WTC11 (cell line): Measurements from ENCODE around the gene MRPL33. TPM values are rescaled to one million over a fixed set of nuclear protein-coding genes. Genes with fewer than 3 reads are reported as not detected.

Experiments used
- ATAC-seq: fragments of 200-7000 bp; cut with Tn5 transposase; 2 replicates; pipeline ENCODE4 v1.10.0; 2021; ENCODE audit warnings: mild to moderate bottlenecking, moderate library complexity
- CTCF ChIA-PET: fragments of 300-600 bp; sonication (Branson Sonifier 250); formaldehyde crosslinking; loops from one replicate; lab custom pipeline; 2021; ENCODE audit warnings: antibody characterized with exemption; lab: Charles Lee
- POLR2A ChIA-PET: fragments of 350-600 bp; sonication (Branson Sonifier 250); formaldehyde crosslinking; loops from one replicate; lab custom pipeline; 2021; ENCODE audit warnings: antibody characterized with exemption; lab: Charles Lee
- DNase-seq: peaks from one replicate; pipeline ENCODE4 v3.0.0; 2021; ENCODE audit warnings: low spot score
- H3K27ac Mint-ChIP-seq: 2 replicates; pipeline ENCODE4 v1.8.0; 2021; ENCODE audit warnings: mixed read lengths
- H3K27me3 Mint-ChIP-seq: 2 replicates; pipeline ENCODE4 v1.8.0; 2021; ENCODE audit warnings: low read depth, mild to moderate bottlenecking, moderate library complexity, mixed read lengths
- H3K36me3 Mint-ChIP-seq: 2 replicates; pipeline ENCODE4 v1.8.0; 2021; ENCODE audit warnings: mixed read lengths
- H3K4me1 Mint-ChIP-seq: 2 replicates; pipeline ENCODE4 v1.8.0; 2022; ENCODE audit warnings: mixed read lengths
- H3K4me3 Mint-ChIP-seq: 2 replicates; pipeline ENCODE4 v1.8.0; 2021; ENCODE audit warnings: mild to moderate bottlenecking, moderate library complexity, mixed read lengths
- H3K9me3 Mint-ChIP-seq: 2 replicates; pipeline ENCODE4 v1.8.0; 2021; ENCODE audit warnings: mixed read lengths
- CBFB ChIP-seq: sonication (generic); formaldehyde crosslinking; IDR thresholded peaks from 2 replicates; pipeline ENCODE4 v1.8.1; 2022; ENCODE audit warnings: mild to moderate bottlenecking, low read depth, missing genetic modification reagents
- ESRRA ChIP-seq: sonication (generic); formaldehyde crosslinking; IDR thresholded peaks from 2 replicates; pipeline ENCODE4 v1.8.1; 2022; ENCODE audit warnings: mild to moderate bottlenecking, missing genetic modification reagents, borderline replicate concordance
- HMGA2 ChIP-seq: fragments of 250-450 bp; sonication (Bioruptor Pico); IDR thresholded peaks from 2 replicates; pipeline ENCODE4 v1.4.0; 2021; ENCODE audit warnings: mild to moderate bottlenecking, moderate library complexity
- IRF1 ChIP-seq: sonication (generic); formaldehyde crosslinking; IDR thresholded peaks from 2 replicates; pipeline ENCODE4 v1.8.0; 2023; ENCODE audit warnings: missing genetic modification reagents
- NR2C2 ChIP-seq: sonication (generic); formaldehyde crosslinking; IDR thresholded peaks from 2 replicates; pipeline ENCODE4 v1.8.0; 2022; ENCODE audit warnings: mild to moderate bottlenecking, missing genetic modification reagents
- PRDM15 ChIP-seq: sonication (generic); formaldehyde crosslinking; IDR thresholded peaks from 2 replicates; pipeline ENCODE4 v1.8.0; 2022; ENCODE audit warnings: missing genetic modification reagents
- SOX15 ChIP-seq: fragments of 250-450 bp; sonication (Bioruptor Pico); IDR thresholded peaks from 2 replicates; pipeline ENCODE4 v1.9.0; 2021; ENCODE audit warnings: mild to moderate bottlenecking
- total RNA-seq: library from RNA; stranded (reverse); gene quantifications from 3 replicates; pipeline ENCODE4 v1.2.3, GENCODE V29; 2021
- TF ChIP-seq, protein P1 (sequence below): sonication (generic); formaldehyde crosslinking; IDR thresholded peaks from 2 replicates; pipeline ENCODE4 v1.8.0; 2022; ENCODE audit warnings: mild to moderate bottlenecking, missing genetic modification reagents
- TF ChIP-seq, protein P2 (sequence below): sonication (generic); formaldehyde crosslinking; IDR thresholded peaks from 2 replicates; pipeline ENCODE4 v1.8.1; 2023; ENCODE audit warnings: mild to moderate bottlenecking, missing genetic modification reagents, moderate library complexity
- TF ChIP-seq, protein P3 (sequence below): sonication (generic); formaldehyde crosslinking; IDR thresholded peaks from 2 replicates; pipeline ENCODE4 v1.8.1; 2023; ENCODE audit warnings: mild to moderate bottlenecking, missing genetic modification reagents, moderate library complexity
- TF ChIP-seq, protein P4 (sequence below): sonication (generic); formaldehyde crosslinking; IDR thresholded peaks from 2 replicates; pipeline ENCODE4 v1.8.1; 2022; ENCODE audit warnings: missing genetic modification reagents, borderline replicate concordance
- TF ChIP-seq, protein P5 (sequence below): sonication (generic); formaldehyde crosslinking; conservative IDR thresholded peaks from 2 replicates; pipeline ENCODE4 v1.8.1; 2023; ENCODE audit warnings: mild to moderate bottlenecking, low read depth, missing genetic modification reagents, moderate library complexity

The MRPL33 gene
- total RNA-seq, 1 experiment from 2014 or later, result 52.5 TPM

- DNase-seq (no peak), ATAC-seq (peak; percentile 50; the same call in 1 of the 2 replicates)
- peaks cover 4% of the 10 kb centered on the region; the same call in 1 of the 2 replicates for H3K27me3 Mint-ChIP-seq
- no peaks in the 10 kb centered on the region for H3K9me3 Mint-ChIP-seq
- ChIA-PET CTCF (interaction anchor here (0.6 to 1.3 kb wide), 3 partner anchors 95 to 130 kb away, joined by 3 to 4 read pairs (median 3); no protein-coding TSS in a partner anchor), POLR2A (no interaction called here)
- H3K4me3 Mint-ChIP-seq, result no peak overlapping the region
- H3K36me3 Mint-ChIP-seq, result no peaks in the 10 kb centered on the region
- H3K27ac Mint-ChIP-seq, result no peak overlapping the region
- TF ChIP-seq HMGA2 (CRISPR knock-in tag), result no peak
- H3K4me1 Mint-ChIP-seq, result no peaks in the 10 kb centered on the region
Observed at GRCh38 chr2:27798948-27799645, 27.6 kb downstream of the MRPL33 start.

GRCh38 chr2:27799646-27800010 is 28.1 kb downstream of the MRPL33 start:
- Mint-ChIP-seq H3K4me1 (no peaks in the 10 kb centered on the region), H3K27ac (no peak overlapping the region)
- CTCF ChIA-PET, result interaction anchor here (0.9 to 1.3 kb wide), 2 partner anchors 96 to 116 kb away, joined by 3 to 4 read pairs; no protein-coding TSS in a partner anchor

DNA sequence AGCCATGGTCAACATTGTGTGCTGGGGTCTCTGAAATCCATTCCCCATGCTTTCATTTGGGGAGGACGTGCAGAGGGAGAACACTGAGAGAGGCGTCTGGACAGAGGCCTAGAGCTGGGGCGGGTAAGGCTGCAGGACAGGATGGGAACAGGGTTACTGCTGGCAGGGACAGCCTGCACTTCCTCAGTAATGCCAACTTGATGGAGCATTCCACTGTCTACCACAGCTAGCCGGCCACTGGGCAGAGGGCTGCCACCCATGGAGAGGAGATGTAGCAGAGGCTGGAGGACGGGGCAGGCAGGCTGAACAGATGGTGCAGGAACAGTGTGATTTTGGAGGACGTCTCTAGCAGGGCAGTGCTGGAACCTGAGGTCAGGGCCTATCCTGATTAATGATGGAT is 29.3 kb downstream of the MRPL33 start:
- Mint-ChIP-seq H3K27ac (no peak overlapping the region), H3K4me3 (no peak overlapping the region), H3K27me3 (peaks cover 4% of the 10 kb centered on the region; the same call in 1 of the 2 replicates), H3K4me1 (no peaks in the 10 kb centered on the region), H3K9me3 (no peaks in the 10 kb centered on the region), H3K36me3 (no peaks in the 10 kb centered on the region)
- DNase-seq, result no peak
- CTCF ChIA-PET, result no interaction called here
- no peak for TF ChIP-seq IRF1 (CRISPR knock-in tag)
- no peak for TF ChIP-seq NR2C2 (CRISPR knock-in tag)
- no peak for TF ChIP-seq SOX15 (CRISPR knock-in tag)
- TF ChIP-seq, protein P1, sequence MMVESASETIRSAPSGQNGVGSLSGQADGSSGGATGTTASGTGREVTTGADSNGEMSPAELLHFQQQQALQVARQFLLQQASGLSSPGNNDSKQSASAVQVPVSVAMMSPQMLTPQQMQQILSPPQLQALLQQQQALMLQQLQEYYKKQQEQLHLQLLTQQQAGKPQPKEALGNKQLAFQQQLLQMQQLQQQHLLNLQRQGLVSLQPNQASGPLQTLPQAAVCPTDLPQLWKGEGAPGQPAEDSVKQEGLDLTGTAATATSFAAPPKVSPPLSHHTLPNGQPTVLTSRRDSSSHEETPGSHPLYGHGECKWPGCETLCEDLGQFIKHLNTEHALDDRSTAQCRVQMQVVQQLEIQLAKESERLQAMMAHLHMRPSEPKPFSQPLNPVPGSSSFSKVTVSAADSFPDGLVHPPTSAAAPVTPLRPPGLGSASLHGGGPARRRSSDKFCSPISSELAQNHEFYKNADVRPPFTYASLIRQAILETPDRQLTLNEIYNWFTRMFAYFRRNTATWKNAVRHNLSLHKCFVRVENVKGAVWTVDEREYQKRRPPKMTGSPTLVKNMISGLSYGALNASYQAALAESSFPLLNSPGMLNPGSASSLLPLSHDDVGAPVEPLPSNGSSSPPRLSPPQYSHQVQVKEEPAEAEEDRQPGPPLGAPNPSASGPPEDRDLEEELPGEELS (CRISPR knock-in tag), result no peak
- TF ChIP-seq HMGA2 (CRISPR knock-in tag), result no peak
- no peak for TF ChIP-seq CBFB (CRISPR knock-in tag)
- TF ChIP-seq, protein P2, sequence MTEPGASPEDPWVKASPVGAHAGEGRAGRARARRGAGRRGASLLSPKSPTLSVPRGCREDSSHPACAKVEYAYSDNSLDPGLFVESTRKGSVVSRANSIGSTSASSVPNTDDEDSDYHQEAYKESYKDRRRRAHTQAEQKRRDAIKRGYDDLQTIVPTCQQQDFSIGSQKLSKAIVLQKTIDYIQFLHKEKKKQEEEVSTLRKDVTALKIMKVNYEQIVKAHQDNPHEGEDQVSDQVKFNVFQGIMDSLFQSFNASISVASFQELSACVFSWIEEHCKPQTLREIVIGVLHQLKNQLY, result no peak
- TF ChIP-seq, protein P3, sequence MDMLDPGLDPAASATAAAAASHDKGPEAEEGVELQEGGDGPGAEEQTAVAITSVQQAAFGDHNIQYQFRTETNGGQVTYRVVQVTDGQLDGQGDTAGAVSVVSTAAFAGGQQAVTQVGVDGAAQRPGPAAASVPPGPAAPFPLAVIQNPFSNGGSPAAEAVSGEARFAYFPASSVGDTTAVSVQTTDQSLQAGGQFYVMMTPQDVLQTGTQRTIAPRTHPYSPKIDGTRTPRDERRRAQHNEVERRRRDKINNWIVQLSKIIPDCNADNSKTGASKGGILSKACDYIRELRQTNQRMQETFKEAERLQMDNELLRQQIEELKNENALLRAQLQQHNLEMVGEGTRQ (CRISPR knock-in tag), result no peak
- POLR2A ChIA-PET, result no interaction called here
- no peak for ATAC-seq

More at GRCh38 chr2:27799646-27800010, 28.1 kb downstream of the MRPL33 start:
- Mint-ChIP-seq H3K27me3 (peaks cover 4% of the 10 kb centered on the region; the same call in 1 of the 2 replicates), H3K9me3 (no peaks in the 10 kb centered on the region), H3K36me3 (no peaks in the 10 kb centered on the region), H3K4me3 (no peak overlapping the region)
- POLR2A ChIA-PET, result no interaction called here
- no peak for TF ChIP-seq PRDM15 (CRISPR knock-in tag)
- TF ChIP-seq, protein P4, sequence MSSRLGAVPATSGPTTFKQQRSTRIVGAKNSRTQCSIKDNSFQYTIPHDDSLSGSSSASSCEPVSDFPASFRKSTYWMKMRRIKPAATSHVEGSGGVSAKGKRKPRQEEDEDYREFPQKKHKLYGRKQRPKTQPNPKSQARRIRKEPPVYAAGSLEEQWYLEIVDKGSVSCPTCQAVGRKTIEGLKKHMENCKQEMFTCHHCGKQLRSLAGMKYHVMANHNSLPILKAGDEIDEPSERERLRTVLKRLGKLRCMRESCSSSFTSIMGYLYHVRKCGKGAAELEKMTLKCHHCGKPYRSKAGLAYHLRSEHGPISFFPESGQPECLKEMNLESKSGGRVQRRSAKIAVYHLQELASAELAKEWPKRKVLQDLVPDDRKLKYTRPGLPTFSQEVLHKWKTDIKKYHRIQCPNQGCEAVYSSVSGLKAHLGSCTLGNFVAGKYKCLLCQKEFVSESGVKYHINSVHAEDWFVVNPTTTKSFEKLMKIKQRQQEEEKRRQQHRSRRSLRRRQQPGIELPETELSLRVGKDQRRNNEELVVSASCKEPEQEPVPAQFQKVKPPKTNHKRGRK (CRISPR knock-in tag), result no peak
- TF ChIP-seq, protein P5, sequence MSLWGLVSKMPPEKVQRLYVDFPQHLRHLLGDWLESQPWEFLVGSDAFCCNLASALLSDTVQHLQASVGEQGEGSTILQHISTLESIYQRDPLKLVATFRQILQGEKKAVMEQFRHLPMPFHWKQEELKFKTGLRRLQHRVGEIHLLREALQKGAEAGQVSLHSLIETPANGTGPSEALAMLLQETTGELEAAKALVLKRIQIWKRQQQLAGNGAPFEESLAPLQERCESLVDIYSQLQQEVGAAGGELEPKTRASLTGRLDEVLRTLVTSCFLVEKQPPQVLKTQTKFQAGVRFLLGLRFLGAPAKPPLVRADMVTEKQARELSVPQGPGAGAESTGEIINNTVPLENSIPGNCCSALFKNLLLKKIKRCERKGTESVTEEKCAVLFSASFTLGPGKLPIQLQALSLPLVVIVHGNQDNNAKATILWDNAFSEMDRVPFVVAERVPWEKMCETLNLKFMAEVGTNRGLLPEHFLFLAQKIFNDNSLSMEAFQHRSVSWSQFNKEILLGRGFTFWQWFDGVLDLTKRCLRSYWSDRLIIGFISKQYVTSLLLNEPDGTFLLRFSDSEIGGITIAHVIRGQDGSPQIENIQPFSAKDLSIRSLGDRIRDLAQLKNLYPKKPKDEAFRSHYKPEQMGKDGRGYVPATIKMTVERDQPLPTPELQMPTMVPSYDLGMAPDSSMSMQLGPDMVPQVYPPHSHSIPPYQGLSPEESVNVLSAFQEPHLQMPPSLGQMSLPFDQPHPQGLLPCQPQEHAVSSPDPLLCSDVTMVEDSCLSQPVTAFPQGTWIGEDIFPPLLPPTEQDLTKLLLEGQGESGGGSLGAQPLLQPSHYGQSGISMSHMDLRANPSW (CRISPR knock-in tag), result no peak
- TF ChIP-seq ESRRA, result no peak
- DNase-seq (no peak), ATAC-seq (no peak)
